ENCODE results near the gene SAV1. TPM values are rescaled to one million over a fixed set of nuclear protein-coding genes. Genes with fewer than 3 reads are reported as not detected.

The SAV1 gene
- total and polyA plus RNA-seq, 10 of the 15 experiments (the other 5 are each of a cell fraction or from before 2014, with no cell fraction given), result 10.1 to 29.1 (median 20.4) TPM

DNA sequence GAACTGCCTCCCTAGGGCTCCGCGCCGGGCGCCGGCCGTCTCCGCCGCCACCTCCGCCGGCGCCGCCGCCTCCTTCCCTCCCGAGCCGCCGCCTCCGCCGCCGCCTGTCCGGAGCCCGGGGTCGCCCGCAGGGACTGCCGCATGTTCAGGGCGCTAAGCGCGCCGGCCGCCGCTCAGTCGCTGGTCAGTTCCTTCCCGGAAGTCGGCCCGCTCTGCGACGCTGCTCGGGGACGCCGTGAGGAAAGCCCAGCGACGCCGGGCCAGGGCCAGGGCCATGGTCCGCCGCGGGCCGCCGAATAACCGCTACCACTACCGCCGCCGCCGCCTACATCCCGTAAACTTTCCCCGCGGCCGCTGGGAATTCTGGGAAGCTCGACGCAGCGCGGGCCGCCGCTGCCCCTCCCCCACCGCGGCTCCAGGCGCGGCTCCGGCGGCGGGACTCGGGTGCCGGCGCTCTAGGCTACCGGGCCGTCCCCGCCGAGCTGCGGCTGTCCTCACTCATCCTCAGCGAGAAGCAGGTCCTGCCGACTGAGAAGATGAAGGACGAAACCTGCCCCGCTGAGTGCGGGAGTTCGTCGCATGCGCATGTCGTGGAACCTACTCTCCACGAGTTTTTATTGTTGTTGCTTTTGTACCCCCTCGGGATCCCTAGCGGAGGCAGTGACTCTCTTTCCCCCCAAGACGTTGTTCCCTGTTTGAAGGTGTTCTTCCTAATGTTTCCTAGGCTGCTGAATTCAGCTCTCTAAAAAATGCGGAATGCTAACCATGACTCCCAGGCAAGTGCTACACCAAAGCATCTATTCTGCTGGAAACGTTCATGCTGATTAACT is at the start of gene SAV1 (continued):
- TF ChIP-seq POLR2AphosphoS2 (IDR thresholded peaks at IDR 0.05; ENCODE audit: low read depth, low read length) (peak; percentile 87), ZNF622 (IDR thresholded peaks at IDR 0.05) (no peak), JUND (IDR thresholded peaks at IDR 0.05; ENCODE audit: low read depth, low read length) (no peak), PAX8 (IDR thresholded peaks at IDR 0.05) (no peak), RUNX3 (IDR thresholded peaks at IDR 0.05; ENCODE audit: low read length) (peak; percentile 50), NFIC (IDR thresholded peaks at IDR 0.05; ENCODE audit: low read depth, low read length) (0 out of 2 replicates have a peak, but pooled peaks have one; percentile 46), FOXK2 (IDR thresholded peaks at IDR 0.05) (no peak), SPI1 (IDR thresholded peaks at IDR 0.05; ENCODE audit: borderline replicate concordance, insufficient read depth, low read depth, low read length) (no peak), MEF2A (IDR thresholded peaks at IDR 0.05; ENCODE audit: insufficient read depth, low read depth, low read length) (0 out of 2 replicates have a peak, but pooled peaks have one; percentile 8), NRF1 (conservative IDR thresholded peaks at IDR 0.05; ENCODE audit: low read depth, low read length) (0 out of 2 replicates have a peak, but pooled peaks have one; percentile 26), RFX5 (IDR thresholded peaks at IDR 0.05; ENCODE audit: low read depth, low read length) (no peak), KLF5 (IDR thresholded peaks at IDR 0.05; ENCODE audit: partially characterized antibody) (peak; percentile 16)
- TF ChIP-seq, protein P1, sequence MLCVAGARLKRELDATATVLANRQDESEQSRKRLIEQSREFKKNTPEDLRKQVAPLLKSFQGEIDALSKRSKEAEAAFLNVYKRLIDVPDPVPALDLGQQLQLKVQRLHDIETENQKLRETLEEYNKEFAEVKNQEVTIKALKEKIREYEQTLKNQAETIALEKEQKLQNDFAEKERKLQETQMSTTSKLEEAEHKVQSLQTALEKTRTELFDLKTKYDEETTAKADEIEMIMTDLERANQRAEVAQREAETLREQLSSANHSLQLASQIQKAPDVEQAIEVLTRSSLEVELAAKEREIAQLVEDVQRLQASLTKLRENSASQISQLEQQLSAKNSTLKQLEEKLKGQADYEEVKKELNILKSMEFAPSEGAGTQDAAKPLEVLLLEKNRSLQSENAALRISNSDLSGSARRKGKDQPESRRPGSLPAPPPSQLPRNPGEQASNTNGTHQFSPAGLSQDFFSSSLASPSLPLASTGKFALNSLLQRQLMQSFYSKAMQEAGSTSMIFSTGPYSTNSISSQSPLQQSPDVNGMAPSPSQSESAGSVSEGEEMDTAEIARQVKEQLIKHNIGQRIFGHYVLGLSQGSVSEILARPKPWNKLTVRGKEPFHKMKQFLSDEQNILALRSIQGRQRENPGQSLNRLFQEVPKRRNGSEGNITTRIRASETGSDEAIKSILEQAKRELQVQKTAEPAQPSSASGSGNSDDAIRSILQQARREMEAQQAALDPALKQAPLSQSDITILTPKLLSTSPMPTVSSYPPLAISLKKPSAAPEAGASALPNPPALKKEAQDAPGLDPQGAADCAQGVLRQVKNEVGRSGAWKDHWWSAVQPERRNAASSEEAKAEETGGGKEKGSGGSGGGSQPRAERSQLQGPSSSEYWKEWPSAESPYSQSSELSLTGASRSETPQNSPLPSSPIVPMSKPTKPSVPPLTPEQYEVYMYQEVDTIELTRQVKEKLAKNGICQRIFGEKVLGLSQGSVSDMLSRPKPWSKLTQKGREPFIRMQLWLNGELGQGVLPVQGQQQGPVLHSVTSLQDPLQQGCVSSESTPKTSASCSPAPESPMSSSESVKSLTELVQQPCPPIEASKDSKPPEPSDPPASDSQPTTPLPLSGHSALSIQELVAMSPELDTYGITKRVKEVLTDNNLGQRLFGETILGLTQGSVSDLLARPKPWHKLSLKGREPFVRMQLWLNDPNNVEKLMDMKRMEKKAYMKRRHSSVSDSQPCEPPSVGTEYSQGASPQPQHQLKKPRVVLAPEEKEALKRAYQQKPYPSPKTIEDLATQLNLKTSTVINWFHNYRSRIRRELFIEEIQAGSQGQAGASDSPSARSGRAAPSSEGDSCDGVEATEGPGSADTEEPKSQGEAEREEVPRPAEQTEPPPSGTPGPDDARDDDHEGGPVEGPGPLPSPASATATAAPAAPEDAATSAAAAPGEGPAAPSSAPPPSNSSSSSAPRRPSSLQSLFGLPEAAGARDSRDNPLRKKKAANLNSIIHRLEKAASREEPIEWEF (IDR thresholded peaks at IDR 0.05; ENCODE audit: insufficient replicate concordance, low read depth, low read length), result no peak
- TF ChIP-seq, protein P2, sequence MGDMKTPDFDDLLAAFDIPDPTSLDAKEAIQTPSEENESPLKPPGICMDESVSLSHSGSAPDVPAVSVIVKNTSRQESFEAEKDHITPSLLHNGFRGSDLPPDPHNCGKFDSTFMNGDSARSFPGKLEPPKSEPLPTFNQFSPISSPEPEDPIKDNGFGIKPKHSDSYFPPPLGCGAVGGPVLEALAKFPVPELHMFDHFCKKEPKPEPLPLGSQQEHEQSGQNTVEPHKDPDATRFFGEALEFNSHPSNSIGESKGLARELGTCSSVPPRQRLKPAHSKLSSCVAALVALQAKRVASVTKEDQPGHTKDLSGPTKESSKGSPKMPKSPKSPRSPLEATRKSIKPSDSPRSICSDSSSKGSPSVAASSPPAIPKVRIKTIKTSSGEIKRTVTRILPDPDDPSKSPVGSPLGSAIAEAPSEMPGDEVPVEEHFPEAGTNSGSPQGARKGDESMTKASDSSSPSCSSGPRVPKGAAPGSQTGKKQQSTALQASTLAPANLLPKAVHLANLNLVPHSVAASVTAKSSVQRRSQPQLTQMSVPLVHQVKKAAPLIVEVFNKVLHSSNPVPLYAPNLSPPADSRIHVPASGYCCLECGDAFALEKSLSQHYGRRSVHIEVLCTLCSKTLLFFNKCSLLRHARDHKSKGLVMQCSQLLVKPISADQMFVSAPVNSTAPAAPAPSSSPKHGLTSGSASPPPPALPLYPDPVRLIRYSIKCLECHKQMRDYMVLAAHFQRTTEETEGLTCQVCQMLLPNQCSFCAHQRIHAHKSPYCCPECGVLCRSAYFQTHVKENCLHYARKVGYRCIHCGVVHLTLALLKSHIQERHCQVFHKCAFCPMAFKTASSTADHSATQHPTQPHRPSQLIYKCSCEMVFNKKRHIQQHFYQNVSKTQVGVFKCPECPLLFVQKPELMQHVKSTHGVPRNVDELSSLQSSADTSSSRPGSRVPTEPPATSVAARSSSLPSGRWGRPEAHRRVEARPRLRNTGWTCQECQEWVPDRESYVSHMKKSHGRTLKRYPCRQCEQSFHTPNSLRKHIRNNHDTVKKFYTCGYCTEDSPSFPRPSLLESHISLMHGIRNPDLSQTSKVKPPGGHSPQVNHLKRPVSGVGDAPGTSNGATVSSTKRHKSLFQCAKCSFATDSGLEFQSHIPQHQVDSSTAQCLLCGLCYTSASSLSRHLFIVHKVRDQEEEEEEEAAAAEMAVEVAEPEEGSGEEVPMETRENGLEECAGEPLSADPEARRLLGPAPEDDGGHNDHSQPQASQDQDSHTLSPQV (IDR thresholded peaks at IDR 0.05), result no peak
- TF ChIP-seq, protein P3, sequence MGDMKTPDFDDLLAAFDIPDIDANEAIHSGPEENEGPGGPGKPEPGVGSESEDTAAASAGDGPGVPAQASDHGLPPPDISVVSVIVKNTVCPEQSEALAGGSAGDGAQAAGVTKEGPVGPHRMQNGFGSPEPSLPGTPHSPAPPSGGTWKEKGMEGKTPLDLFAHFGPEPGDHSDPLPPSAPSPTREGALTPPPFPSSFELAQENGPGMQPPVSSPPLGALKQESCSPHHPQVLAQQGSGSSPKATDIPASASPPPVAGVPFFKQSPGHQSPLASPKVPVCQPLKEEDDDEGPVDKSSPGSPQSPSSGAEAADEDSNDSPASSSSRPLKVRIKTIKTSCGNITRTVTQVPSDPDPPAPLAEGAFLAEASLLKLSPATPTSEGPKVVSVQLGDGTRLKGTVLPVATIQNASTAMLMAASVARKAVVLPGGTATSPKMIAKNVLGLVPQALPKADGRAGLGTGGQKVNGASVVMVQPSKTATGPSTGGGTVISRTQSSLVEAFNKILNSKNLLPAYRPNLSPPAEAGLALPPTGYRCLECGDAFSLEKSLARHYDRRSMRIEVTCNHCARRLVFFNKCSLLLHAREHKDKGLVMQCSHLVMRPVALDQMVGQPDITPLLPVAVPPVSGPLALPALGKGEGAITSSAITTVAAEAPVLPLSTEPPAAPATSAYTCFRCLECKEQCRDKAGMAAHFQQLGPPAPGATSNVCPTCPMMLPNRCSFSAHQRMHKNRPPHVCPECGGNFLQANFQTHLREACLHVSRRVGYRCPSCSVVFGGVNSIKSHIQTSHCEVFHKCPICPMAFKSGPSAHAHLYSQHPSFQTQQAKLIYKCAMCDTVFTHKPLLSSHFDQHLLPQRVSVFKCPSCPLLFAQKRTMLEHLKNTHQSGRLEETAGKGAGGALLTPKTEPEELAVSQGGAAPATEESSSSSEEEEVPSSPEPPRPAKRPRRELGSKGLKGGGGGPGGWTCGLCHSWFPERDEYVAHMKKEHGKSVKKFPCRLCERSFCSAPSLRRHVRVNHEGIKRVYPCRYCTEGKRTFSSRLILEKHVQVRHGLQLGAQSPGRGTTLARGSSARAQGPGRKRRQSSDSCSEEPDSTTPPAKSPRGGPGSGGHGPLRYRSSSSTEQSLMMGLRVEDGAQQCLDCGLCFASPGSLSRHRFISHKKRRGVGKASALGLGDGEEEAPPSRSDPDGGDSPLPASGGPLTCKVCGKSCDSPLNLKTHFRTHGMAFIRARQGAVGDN (IDR thresholded peaks at IDR 0.05), result peak; percentile 79

Data from GM12878 (cell line).